ENCODE measurements around the gene AREL1. TPM values are rescaled to one million over a fixed set of nuclear protein-coding genes. Genes with fewer than 3 reads are reported as not detected.

The AREL1 gene
- total RNA-seq, 2 experiments from 2014 or later, result 47.0 to 47.6 TPM

- DNase-seq (no peak), ATAC-seq (ENCODE audit: low read depth) (no peak)
- Mint-ChIP-seq H3K4me1 (no peaks in the 10 kb centered on the region), H3K4me3 (no peak overlapping the region), H3K36me3 (no peaks in the 10 kb centered on the region), H3K27me3 (peaks cover 7% of the 10 kb centered on the region), H3K9me3 (no peaks in the 10 kb centered on the region), H3K27ac (no peak overlapping the region)
- POLR2A ChIA-PET, result no interaction called here
These were observed 77.9 kb downstream of the AREL1 start for GRCh38 chr14:74634964-74635363.

- DNase-seq (no peak), ATAC-seq (ENCODE audit: low read depth) (no peak)
- Mint-ChIP-seq H3K4me1 (no peaks in the 10 kb centered on the region), H3K4me3 (no peak overlapping the region), H3K27me3 (peaks cover 7% of the 10 kb centered on the region), H3K9me3 (no peaks in the 10 kb centered on the region), H3K36me3 (no peaks in the 10 kb centered on the region), H3K27ac (peak overlapping the region; percentile 43)
- POLR2A ChIA-PET, result no interaction called here
These were observed 78.4 kb downstream of the AREL1 start for GRCh38 chr14:74634481-74634880.

- DNase-seq (no peak), ATAC-seq (ENCODE audit: low read depth) (no peak)
- H3K4me3 Mint-ChIP-seq, result no peak overlapping the region
- POLR2A ChIA-PET, result no interaction called here
- H3K9me3 Mint-ChIP-seq, result no peaks in the 10 kb centered on the region
- H3K27ac Mint-ChIP-seq, result no peak overlapping the region
- H3K27me3 Mint-ChIP-seq, result peaks cover 16% of the 10 kb centered on the region
- no peaks in the 10 kb centered on the region for H3K36me3 Mint-ChIP-seq
- peaks cover 2% of the 10 kb centered on the region for H3K4me1 Mint-ChIP-seq
These were observed 81.8 kb downstream of the AREL1 start for GRCh38 chr14:74630881-74631690.

- Mint-ChIP-seq H3K36me3 (no peaks in the 10 kb centered on the region), H3K27me3 (peaks cover 16% of the 10 kb centered on the region), H3K27ac (no peak overlapping the region), H3K4me3 (no peak overlapping the region), H3K9me3 (no peaks in the 10 kb centered on the region), H3K4me1 (peaks cover 2% of the 10 kb centered on the region)
- DNase-seq, result no peak
- POLR2A ChIA-PET, result interaction anchor here (0.6 kb wide), 1 partner anchor 10 kb away, joined by 3 read pairs; no protein-coding TSS in a partner anchor
- ATAC-seq (ENCODE audit: low read depth), result no peak
These were observed 84.5 kb downstream of the AREL1 start for GRCh38 chr14:74628418-74628817.

GRCh38 chr14:74627076-74627475 is 85.8 kb downstream of the AREL1 start:
- POLR2A ChIA-PET, result no interaction called here
- Mint-ChIP-seq H3K27ac (no peak overlapping the region), H3K27me3 (peaks cover 23% of the 10 kb centered on the region), H3K9me3 (no peaks in the 10 kb centered on the region), H3K4me3 (no peak overlapping the region), H3K4me1 (peaks cover 2% of the 10 kb centered on the region), H3K36me3 (no peaks in the 10 kb centered on the region)
- ATAC-seq (ENCODE audit: low read depth) (no peak), DNase-seq (no peak)

GRCh38 chr14:74622257-74622656 is 90.6 kb downstream of the AREL1 start:
- POLR2A ChIA-PET, result no interaction called here
- Mint-ChIP-seq H3K4me3 (no peak overlapping the region), H3K27ac (no peak overlapping the region), H3K36me3 (no peaks in the 10 kb centered on the region), H3K27me3 (peaks cover 16% of the 10 kb centered on the region), H3K4me1 (peaks cover 35% of the 10 kb centered on the region), H3K9me3 (no peaks in the 10 kb centered on the region)
- ATAC-seq (ENCODE audit: low read depth) (no peak), DNase-seq (no peak)

GRCh38 chr14:74621556-74621955 is 91.3 kb downstream of the AREL1 start:
- H3K4me1 Mint-ChIP-seq, result peaks cover 33% of the 10 kb centered on the region
- DNase-seq, result no peak
- no peak overlapping the region for H3K4me3 Mint-ChIP-seq
- H3K27ac Mint-ChIP-seq, result no peak overlapping the region
- no peak for ATAC-seq (ENCODE audit: low read depth)
- H3K36me3 Mint-ChIP-seq, result no peaks in the 10 kb centered on the region
- peaks cover 14% of the 10 kb centered on the region for H3K27me3 Mint-ChIP-seq
- POLR2A ChIA-PET, result interaction anchor here (0.6 kb wide), 1 partner anchor 76 kb away, joined by 3 read pairs; no protein-coding TSS in a partner anchor
- H3K9me3 Mint-ChIP-seq, result no peaks in the 10 kb centered on the region

- DNase-seq (no peak), ATAC-seq (ENCODE audit: low read depth) (no peak)
- H3K27me3 Mint-ChIP-seq, result peaks cover 17% of the 10 kb centered on the region
- H3K4me3 Mint-ChIP-seq, result no peak overlapping the region
- peaks cover 36% of the 10 kb centered on the region for H3K4me1 Mint-ChIP-seq
- POLR2A ChIA-PET, result interaction anchor here (0.6 to 1.5 kb wide), 2 partner anchors 9 to 76 kb away, joined by 3 read pairs; no protein-coding TSS in a partner anchor
- H3K9me3 Mint-ChIP-seq, result no peaks in the 10 kb centered on the region
- H3K27ac Mint-ChIP-seq, result peak overlapping the region; percentile 56
- H3K36me3 Mint-ChIP-seq, result no peaks in the 10 kb centered on the region
These were observed 92.0 kb downstream of the AREL1 start for GRCh38 chr14:74620923-74621322.

- Mint-ChIP-seq H3K4me1 (peaks cover 38% of the 10 kb centered on the region), H3K9me3 (no peaks in the 10 kb centered on the region), H3K4me3 (peak overlapping the region; percentile 23), H3K27me3 (peaks cover 15% of the 10 kb centered on the region), H3K36me3 (no peaks in the 10 kb centered on the region), H3K27ac (peak overlapping the region; percentile 67)
- POLR2A ChIA-PET, result interaction anchor here (0.7 to 1.5 kb wide), 3 partner anchors 9 to 84 kb away, joined by 3 read pairs; no protein-coding TSS in a partner anchor
- ATAC-seq (ENCODE audit: low read depth) (peak; percentile 37), DNase-seq (no peak)
These were observed 92.4 kb downstream of the AREL1 start for GRCh38 chr14:74620497-74620921.

GRCh38 chr14:74619672-74620131 is 93.2 kb downstream of the AREL1 start:
- Mint-ChIP-seq H3K9me3 (no peaks in the 10 kb centered on the region), H3K36me3 (no peaks in the 10 kb centered on the region), H3K27ac (peak overlapping the region; percentile 67), H3K27me3 (peaks cover 23% of the 10 kb centered on the region), H3K4me1 (peaks cover 43% of the 10 kb centered on the region), H3K4me3 (peak overlapping the region; percentile 23)
- no peak for ATAC-seq (ENCODE audit: low read depth)
- POLR2A ChIA-PET, result interaction anchor here (0.6 to 2.7 kb wide), 7 partner anchors 8 to 519 kb away, joined by 3 to 8 read pairs (median 5); partner anchors contain the start of gene YLPM1
- no peak for DNase-seq

GRCh38 chr14:74618078-74618952 is 94.6 kb downstream of the AREL1 start:
- Mint-ChIP-seq H3K36me3 (no peaks in the 10 kb centered on the region), H3K4me1 (peaks cover 46% of the 10 kb centered on the region), H3K9me3 (no peaks in the 10 kb centered on the region), H3K4me3 (peak overlapping the region; percentile 67), H3K27me3 (peaks cover 34% of the 10 kb centered on the region), H3K27ac (peak overlapping the region; percentile 86)
- POLR2A ChIA-PET, result interaction anchor here (0.5 to 2.7 kb wide), 11 partner anchors 10 to 451 kb away, joined by 3 to 8 read pairs (median 3); partner anchors contain the start of genes YLPM1 and ZC2HC1C
- DNase-seq (peak; percentile 74), ATAC-seq (ENCODE audit: low read depth) (peak; percentile 87)

- Mint-ChIP-seq H3K4me1 (peaks cover 46% of the 10 kb centered on the region), H3K27ac (peak overlapping the region; percentile 86), H3K36me3 (no peaks in the 10 kb centered on the region), H3K4me3 (no peak overlapping the region), H3K9me3 (no peaks in the 10 kb centered on the region), H3K27me3 (peaks cover 28% of the 10 kb centered on the region)
- POLR2A ChIA-PET, result interaction anchor here (1.0 to 2.7 kb wide), 3 partner anchors 43 to 452 kb away, joined by 3 to 8 read pairs (median 5); partner anchors contain the start of gene ZC2HC1C
- no peak for DNase-seq
- ATAC-seq (ENCODE audit: low read depth), result no peak
These were observed 95.7 kb downstream of the AREL1 start for GRCh38 chr14:74616996-74617700.
